Activated CD8-positive, alpha-beta T cell treated with anti-CD3 and anti-CD28 coated beads for 36 hours (primary cell): ENCODE data around the gene ARHGAP35. TPM values are rescaled to one million over a fixed set of nuclear protein-coding genes. Genes with fewer than 3 reads are reported as not detected.
"Not testable (repeated sequence)": the region's sequence is repeated elsewhere in the genome, so short reads cannot be mapped to it uniquely, and the experiment has no call there.

Experiments used
- ATAC-seq: fragments of 200-7000 bp; cut with Tn5 transposase; one replicate; pipeline ENCODE4 v1.10.0; 2021; ENCODE audit warnings: mild to moderate bottlenecking, moderate library complexity
- CTCF ChIA-PET: fragments of 350-600 bp; sonication (Branson Sonifier 250); formaldehyde crosslinking; loops from one replicate; lab custom pipeline; 2021; ENCODE audit warnings: antibody characterized with exemption; lab: Charles Lee
- POLR2A ChIA-PET: fragments of 350-600 bp; sonication (Branson Sonifier 250); formaldehyde crosslinking; loops from one replicate; lab custom pipeline; 2021; ENCODE audit warnings: antibody characterized with exemption; lab: Charles Lee
- DNase-seq: peaks from one replicate; pipeline ENCODE4 v3.0.0-alpha.2; 2020
- H3K27ac Mint-ChIP-seq: one replicate; pipeline ENCODE4 v1.8.0; 2021; ENCODE audit warnings: mild to moderate bottlenecking, mixed read lengths
- H3K27me3 Mint-ChIP-seq: one replicate; pipeline ENCODE4 v1.8.0; 2021; ENCODE audit warnings: mixed read lengths
- H3K36me3 Mint-ChIP-seq: one replicate; pipeline ENCODE4 v1.8.0; 2021; ENCODE audit warnings: low read depth, mixed read lengths
- H3K4me1 Mint-ChIP-seq: one replicate; pipeline ENCODE4 v1.8.0; 2021; ENCODE audit warnings: low read depth, mixed read lengths
- H3K4me3 Mint-ChIP-seq: one replicate; pipeline ENCODE4 v1.8.0; 2021; ENCODE audit warnings: mild to moderate bottlenecking, moderate library complexity, mixed read lengths
- H3K9me3 Mint-ChIP-seq: one replicate; pipeline ENCODE4 v1.8.0; 2021; ENCODE audit warnings: mixed read lengths
- CTCF ChIP-seq: fragments of 200-600 bp; IDR thresholded peaks from one replicate; pipeline ENCODE4 v1.8.0; 2022; ENCODE audit warnings: antibody characterized with exemption, mild to moderate bottlenecking
- intact Hi-C: fragments of 100-400 bp; cut with micrococcal nuclease; formaldehyde crosslinking; loops from one replicate; pipeline ENCODE4 v1.10.0; 2022
- total RNA-seq, 2 experiments: library from RNA; stranded (reverse); gene quantifications; one replicate each; pipeline ENCODE4 v1.2.3, GENCODE V29; 2021

ARHGAP35 gene
- total RNA-seq, 2 experiments from 2014 or later: 15.0 to 16.4 TPM

- peaks cover 15% of the 10 kb centered on the region for H3K4me1 Mint-ChIP-seq
- no peaks in the 10 kb centered on the region for H3K9me3 Mint-ChIP-seq
- CTCF ChIA-PET: interaction anchor here (1.0 to 1.1 kb wide), 3 partner anchors 12 to 114 kb away, joined by 3 read pairs; no protein-coding TSS in a partner anchor
- no peak for TF ChIP-seq CTCF
- H3K4me3 Mint-ChIP-seq: no peak overlapping the region
- intact Hi-C loops: no loop called here
- no peak overlapping the region for H3K27ac Mint-ChIP-seq
- H3K27me3 Mint-ChIP-seq: no peaks in the 10 kb centered on the region
- no peaks in the 10 kb centered on the region for H3K36me3 Mint-ChIP-seq
- ATAC-seq: no peak
- no peak for DNase-seq
- POLR2A ChIA-PET: no interaction called here
Measured at GRCh38 chr19:46881092-46881491, 20.3 kb downstream of the ARHGAP35 start.

- intact Hi-C loops: no loop called here
- ChIA-PET CTCF (interaction anchor here (1.1 kb wide), 1 partner anchor 115 kb away, joined by 3 read pairs; no protein-coding TSS in a partner anchor), POLR2A (interaction anchor here (0.6 kb wide), 1 partner anchor 58 kb away, joined by 3 read pairs; no protein-coding TSS in a partner anchor)
- H3K27ac Mint-ChIP-seq: no peak overlapping the region
- DNase-seq (no peak), ATAC-seq (no peak)
- no peaks in the 10 kb centered on the region for H3K27me3 Mint-ChIP-seq
- H3K9me3 Mint-ChIP-seq: no peaks in the 10 kb centered on the region
- no peak for TF ChIP-seq CTCF
- peaks cover 23% of the 10 kb centered on the region for H3K4me1 Mint-ChIP-seq
- H3K4me3 Mint-ChIP-seq: no peak overlapping the region
- peaks cover 2% of the 10 kb centered on the region for H3K36me3 Mint-ChIP-seq
Measured at GRCh38 chr19:46882034-46882433, 21.2 kb downstream of the ARHGAP35 start.

GRCh38 chr19:46882751-46883150 is 22.0 kb downstream of the ARHGAP35 start:
- intact Hi-C loops, H3K36me3 Mint-ChIP-seq, H3K9me3 Mint-ChIP-seq, ATAC-seq, POLR2A ChIA-PET, CTCF ChIA-PET, DNase-seq, H3K27me3 Mint-ChIP-seq, H3K27ac Mint-ChIP-seq, H3K4me3 Mint-ChIP-seq: not testable (repeated sequence)
- H3K4me1 Mint-ChIP-seq: peaks cover 29% of the 10 kb centered on the region

GRCh38 chr19:46885411-46885810 is 24.6 kb downstream of the ARHGAP35 start:
- no peak for DNase-seq
- no peak for TF ChIP-seq CTCF
- Mint-ChIP-seq H3K27me3 (no peaks in the 10 kb centered on the region), H3K9me3 (no peaks in the 10 kb centered on the region), H3K4me3 (no peak overlapping the region), H3K27ac (no peak overlapping the region), H3K4me1 (peaks cover 24% of the 10 kb centered on the region), H3K36me3 (peaks cover 5% of the 10 kb centered on the region)
- no peak for ATAC-seq
- ChIA-PET POLR2A (interaction anchor here (0.8 kb wide), 1 partner anchor 23 kb away, joined by 4 read pairs; no protein-coding TSS in a partner anchor), CTCF (interaction anchor here (0.9 to 3.4 kb wide), 5 partner anchors 11 to 359 kb away, joined by 3 to 11 read pairs (median 4); no protein-coding TSS in a partner anchor)
- intact Hi-C loops: no loop called here

- intact Hi-C loops: no loop called here
- H3K27me3 Mint-ChIP-seq: no peaks in the 10 kb centered on the region
- H3K27ac Mint-ChIP-seq: no peak overlapping the region
- no peak for ATAC-seq
- H3K4me3 Mint-ChIP-seq: no peak overlapping the region
- CTCF ChIA-PET: interaction anchor here (0.9 to 3.4 kb wide), 2 partner anchors 46 to 126 kb away, joined by 3 to 11 read pairs; no protein-coding TSS in a partner anchor
- H3K9me3 Mint-ChIP-seq: no peaks in the 10 kb centered on the region
- peaks cover 22% of the 10 kb centered on the region for H3K4me1 Mint-ChIP-seq
- POLR2A ChIA-PET: no interaction called here
- no peak for DNase-seq
- peaks cover 5% of the 10 kb centered on the region for H3K36me3 Mint-ChIP-seq
- no peak for TF ChIP-seq CTCF
Measured at GRCh38 chr19:46886546-46887239, 25.9 kb downstream of the ARHGAP35 start.
